NCI-H1436 treated with DMSO at 0.1 percent for 48 hours (cell line): Measurements from ENCODE around the gene UPK3A.
"Not testable (repeated sequence)": the region's sequence is repeated elsewhere in the genome, so short reads cannot be mapped to it uniquely, and the experiment has no call there.

Experiments
- DNase-seq: peaks from one replicate; lab custom pipeline; 2025; lab: John Stamatoyannopoulos, UW

UPK3A gene

DNA sequence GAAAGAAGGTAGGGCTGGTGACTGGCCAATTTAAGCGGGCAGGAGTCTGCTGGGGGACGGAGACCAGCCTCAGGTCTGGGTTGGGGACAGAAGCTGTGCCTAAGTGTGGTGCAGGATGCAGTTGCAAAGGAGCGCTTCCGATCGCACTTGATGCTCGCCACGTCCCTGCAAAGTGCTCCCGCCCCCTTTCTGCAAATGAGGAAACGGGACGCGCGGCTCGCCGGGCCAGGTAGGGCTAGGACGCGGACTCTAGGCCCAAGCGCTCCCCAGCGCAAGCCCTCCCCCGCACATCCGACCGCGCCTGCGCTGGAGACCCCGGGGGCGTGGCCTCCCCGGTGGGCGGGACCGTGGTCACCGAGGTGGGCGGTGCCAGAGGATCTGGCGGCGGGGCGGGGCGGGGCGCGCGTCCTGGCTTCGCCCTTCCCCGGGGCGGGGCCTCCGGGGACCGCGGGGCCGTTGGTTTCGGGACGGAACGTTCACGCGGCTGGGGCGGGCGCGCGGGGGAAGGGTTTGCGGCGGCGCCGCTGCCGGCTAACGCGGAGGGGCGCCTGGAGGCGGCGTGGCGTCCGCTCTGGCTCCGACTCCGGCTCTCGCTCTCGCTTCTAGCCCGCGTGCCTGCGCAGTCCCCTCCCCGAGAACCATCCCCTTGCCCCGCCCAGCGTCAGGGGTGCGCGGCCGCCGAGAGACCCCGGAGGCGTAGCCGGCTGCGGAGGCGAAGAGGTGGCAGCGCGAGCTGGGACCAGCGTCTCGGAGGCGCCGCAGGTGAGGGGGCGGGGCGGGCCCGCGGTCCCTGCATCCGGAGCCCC lies 24.9 kb downstream of the UPK3A start, which contains the start of gene FAM118A:
TSS of gene FAM118A (plus strand) at position 513 of the 806 bp plus-strand sequence. CDS start 12,446 bp downstream, outside the sequence.
- DNase-seq = peak; percentile 33

GRCh38 chr22:45310331-45310976 lies 25.7 kb downstream of the UPK3A start:
- DNase-seq = no peak

GRCh38 chr22:45310977-45311531 lies 26.3 kb downstream of the UPK3A start:
- no peak for DNase-seq

- DNase-seq = no peak
Observed at GRCh38 chr22:45312415-45312814, 27.7 kb downstream of the UPK3A start.

DNA sequence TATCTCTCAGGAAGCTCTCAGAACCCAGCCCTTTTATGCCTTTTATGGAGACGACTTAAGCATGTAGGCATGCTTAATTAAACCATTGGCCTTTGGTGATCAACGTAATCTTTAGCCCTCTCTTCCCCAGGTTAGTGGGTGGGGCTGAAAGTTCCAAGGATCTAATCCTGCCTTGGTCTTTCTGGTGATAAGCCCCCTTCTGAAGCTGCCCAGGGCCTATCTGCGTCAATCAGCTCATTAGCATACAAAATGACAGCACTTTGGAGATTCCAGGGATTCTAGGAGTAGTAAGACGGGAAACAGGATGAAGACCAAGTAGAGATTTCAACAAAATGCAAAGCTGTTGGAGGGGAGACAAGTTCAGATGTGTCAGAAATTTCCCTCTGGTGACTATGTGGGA lies 28.1 kb downstream of the UPK3A start:
- no peak for DNase-seq

DNA sequence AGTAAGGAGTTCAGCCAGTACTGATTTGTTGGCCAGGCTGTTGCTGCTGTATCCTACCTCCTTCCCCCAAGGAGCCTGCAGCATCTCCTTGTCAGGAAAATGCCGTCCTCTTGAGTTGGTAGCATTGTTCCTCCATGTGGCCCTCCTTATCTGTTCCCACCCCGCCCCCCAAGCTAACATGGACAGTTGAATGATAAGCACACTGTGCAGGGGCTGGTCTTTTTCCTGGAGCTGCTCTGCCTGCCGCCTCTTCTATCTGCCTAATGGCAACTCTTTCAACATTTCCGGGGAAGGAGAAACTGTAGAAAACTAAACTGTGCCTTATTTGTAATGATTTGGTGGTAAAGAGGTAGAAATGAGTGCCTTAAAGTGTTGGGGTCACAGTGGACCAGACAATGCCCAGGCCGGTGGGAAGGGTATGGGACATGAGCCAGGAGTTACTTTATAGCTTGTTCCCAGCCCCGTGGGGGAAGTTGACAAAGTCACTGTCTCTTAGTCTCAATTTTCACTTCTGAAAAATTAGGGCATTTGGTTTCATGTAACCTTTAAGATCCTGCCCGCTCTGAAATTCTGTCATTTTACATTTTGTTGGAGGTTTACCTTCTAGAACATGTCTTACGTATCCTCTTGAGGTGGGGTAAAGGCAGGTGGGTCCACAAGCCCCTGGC lies 29.4 kb downstream of the UPK3A start:
- no peak for DNase-seq

GRCh38 chr22:45314786-45315185 lies 30.0 kb downstream of the UPK3A start:
- no peak for DNase-seq

DNA sequence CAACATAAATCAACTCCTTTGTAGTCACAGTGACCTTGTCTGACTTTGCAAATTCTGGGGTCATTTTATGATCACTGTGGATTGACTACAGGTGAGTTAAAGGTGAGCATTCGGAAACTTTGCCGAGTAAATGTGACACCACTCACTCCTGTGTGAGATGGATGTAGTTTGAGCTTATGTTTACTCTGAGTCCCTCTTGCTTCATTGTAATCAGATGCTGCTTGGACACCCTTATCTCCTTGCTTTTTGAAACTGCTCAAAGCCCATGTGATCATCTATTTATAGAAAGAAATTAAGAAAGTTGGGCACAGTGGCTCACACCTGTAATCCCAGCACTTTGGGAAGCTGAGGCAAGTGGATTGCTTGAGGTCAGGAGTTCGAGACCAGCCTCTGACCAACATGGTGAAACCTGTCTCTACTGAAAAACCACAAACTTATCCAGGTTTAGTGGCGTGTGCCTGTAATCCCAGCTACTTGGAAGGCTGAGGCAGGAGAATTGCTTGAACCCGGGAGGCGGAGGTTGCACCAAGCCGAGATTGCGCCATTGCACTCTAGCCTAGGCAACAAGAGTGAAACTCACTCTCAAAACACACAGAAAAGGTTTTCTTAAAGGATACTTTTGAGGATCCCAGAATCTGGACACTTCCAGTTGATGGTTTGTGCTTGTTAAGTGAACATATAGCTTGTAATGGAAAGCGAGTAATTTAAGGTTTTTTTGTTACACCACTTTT lies 32.2 kb downstream of the UPK3A start:
- DNase-seq = no peak

GRCh38 chr22:45317551-45318167 lies 32.9 kb downstream of the UPK3A start:
- peak; percentile 34 for DNase-seq

DNA sequence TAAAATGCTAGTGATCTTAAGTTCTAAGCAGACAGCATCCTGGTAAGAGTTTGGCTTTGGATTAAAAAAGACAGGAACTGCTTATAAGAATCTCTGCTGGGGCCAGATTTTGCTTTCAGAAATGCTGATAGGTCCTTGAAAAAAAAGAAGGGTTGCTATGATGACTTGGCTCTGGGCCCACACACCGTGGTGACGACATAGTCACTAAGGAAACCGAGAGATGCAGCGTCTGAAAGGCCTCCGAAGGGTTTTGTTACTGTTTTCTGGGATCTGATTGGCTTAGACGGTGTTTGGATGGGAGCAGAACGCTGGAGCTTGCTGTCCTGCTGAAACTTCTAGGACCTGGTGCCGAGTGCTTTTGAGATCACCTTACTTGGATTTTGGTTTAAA lies 33.4 kb downstream of the UPK3A start:
- DNase-seq = peak; percentile 74

- no peak for DNase-seq
Observed at GRCh38 chr22:45318558-45319323, 34.0 kb downstream of the UPK3A start.

DNA sequence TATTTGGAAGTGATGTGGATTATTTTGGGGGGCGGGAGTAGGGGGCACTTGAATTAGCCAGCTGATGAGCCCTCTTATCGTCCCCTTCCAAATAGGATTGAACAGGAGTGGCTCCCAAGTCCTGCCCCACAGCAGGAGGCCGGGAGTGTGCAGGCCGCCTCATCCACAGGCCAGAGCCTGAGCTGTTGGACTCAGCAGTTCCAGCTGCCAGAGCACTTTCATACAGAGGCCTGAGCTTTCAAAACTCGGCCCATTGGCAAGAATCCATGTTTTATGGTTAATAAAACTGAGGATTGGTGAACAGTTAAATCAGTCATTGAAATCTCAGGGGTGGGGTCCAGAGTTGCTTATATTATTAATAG lies 34.6 kb downstream of the UPK3A start:
- DNase-seq = no peak

DNA sequence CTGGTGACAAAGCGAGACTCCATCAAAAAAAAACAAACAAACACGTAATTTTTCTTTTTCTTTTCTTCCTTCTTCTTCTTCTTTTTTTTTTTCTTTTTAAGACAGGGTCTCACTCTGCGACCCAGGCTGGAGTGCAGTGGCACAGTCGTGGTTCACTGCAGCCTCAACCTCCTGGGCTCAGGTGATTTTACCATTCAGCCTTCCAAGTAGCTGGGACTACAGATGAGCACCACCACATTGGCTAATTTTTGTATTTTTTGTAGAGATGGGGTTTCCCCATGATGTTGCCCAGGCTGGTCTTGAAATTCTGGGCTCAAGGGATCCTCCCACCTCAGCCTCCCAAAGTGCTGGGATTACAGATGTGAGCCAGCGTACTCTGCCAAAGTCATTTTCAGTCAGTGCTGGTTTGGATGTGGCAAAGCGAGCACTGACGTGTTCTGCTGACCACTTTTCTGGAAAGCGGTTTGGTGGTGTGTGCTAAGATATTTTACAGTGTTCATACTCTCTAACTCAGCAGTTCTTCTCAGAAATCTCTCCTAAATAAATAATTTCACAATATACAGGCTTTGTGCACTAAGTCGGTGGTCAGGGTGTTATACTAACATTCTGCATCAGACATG lies 35.7 kb downstream of the UPK3A start:
- DNase-seq = no peak

DNA sequence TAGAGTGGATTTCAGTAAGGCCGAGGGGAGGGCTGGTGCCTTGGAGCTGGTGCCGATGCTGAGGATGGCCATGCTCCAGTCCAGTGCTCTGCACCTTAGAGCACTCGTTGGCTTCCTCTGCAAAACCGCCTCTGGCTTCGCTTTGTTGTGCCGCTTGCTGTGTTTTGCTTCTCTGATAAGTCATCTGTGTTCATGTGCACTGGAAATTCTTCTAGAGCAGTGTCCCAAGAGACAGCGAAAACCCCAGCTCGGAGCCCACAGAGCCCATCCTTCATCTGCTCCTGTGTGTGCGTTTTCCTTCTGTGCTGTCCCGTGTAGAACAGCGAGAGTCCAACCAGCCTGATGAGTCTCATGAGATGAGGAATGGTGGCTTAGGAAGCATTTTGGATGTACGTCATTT lies 37.1 kb downstream of the UPK3A start:
- no peak for DNase-seq

DNA sequence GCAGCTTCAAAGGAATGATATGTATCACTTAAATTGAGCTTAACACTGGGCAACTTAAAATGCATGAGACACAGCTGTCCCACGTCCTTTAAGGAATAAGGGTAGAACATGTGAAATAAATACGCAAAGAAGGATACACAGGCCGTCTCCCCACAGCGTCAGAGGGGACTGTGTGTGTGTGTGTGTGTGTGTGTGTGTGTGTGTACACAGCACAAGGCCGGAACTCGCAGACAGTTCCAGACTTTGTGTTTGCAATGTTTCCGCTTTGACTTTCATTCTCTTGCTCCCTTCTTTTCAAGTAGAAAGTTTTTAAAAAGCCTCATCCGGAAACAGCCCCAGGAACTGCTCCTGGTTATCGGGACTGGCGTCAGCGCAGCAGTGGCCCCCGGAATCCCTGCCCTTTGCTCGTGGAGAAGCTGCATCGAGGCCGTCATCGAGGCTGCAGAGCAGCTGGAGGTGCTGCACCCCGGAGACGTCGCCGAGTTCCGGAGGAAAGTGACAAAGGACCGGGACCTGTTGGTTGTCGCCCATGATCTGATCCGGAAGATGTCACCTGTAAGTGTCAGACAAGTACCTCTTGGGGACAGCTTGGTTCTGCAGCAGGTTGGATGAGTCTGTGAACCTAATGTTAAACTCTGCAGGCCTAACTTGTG lies 38.2 kb downstream of the UPK3A start:
- no peak for DNase-seq

DNA sequence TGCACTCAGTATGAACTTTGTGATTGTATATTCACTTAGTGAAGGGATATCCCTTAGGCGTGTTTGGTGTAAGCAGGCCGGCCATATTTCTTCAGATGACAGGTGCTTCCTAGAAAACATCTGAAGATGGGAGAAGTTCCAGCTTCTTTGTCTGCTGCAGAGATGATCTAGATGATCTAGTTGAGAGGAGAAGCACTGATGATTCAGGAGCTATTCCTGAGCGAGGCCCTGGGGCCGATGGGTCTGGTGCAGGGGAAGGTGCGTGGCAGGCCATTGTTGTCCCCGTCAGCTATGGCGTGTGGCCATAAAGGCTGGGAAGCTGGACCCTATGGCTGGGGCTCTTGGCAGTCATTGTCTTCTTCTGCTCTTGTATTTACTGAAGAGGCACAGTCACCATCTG lies 38.9 kb downstream of the UPK3A start:
- DNase-seq = no peak

DNA sequence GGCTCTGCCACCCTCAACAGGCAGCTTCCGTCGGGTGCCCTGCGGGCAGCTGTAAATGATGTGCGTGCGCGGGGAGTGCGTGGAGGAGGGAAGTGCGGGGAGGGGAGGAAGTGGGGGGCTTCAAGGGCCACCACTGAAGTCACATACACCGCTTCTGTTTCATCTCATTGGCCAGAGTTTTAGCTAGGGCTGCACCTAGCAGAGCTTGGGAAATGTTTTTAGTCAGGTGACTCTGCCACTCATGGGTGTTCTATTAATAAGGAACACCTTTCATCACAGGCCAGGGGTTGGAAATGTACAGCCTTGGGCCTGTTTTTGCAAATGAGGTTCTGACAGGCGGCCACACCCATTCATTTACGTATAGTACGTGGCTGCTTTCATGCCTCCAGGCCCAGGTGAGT lies 39.6 kb downstream of the UPK3A start:
- no peak for DNase-seq

- DNase-seq = not testable (repeated sequence)
Observed at GRCh38 chr22:45328261-45328660, 43.5 kb downstream of the UPK3A start.

DNA sequence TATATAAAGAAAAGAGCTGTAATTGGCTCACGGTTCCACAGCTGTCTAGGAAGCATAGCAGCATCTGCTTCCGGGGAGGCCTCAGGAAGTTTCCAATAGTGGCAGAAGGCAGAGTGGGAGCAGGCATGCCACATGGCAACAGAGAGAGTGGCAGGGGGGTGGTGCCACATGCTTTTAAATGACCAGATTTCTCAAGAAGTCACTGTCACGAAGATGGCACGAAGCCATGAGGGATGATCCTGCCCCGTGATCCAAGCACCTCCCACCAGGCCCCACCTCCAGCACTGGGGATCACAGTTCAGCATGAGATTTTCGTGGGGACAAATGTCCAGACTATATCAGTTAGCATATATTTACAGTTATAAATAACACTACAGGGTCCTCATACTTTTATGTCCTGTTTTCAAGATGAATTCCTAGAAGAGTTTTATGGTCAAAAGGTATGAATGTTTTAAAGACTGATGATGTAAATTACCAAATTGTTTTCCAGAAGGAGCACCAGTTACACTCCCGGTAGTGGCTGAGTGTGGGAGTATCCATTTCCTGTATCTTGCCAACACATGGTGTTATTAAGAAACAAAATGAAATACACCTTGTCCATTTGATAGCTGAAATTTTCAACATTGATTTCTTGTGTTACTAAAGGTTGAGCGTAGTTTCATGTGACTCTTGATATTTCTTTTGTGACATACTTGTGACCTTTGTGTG lies 44.2 kb downstream of the UPK3A start:
- DNase-seq = no peak
